HK-2 (cell line): Measurements from ENCODE around the gene RNASEH2A.
"Not testable (repeated sequence)": the region's sequence is repeated elsewhere in the genome, so short reads cannot be mapped to it uniquely, and the experiment has no call there.

Experiments
- DNase-seq: peaks from one replicate; pipeline ENCODE4 v3.0.0-alpha.2; 2018; ENCODE audit not compliant: unreplicated experiment

The RNASEH2A gene

DNA sequence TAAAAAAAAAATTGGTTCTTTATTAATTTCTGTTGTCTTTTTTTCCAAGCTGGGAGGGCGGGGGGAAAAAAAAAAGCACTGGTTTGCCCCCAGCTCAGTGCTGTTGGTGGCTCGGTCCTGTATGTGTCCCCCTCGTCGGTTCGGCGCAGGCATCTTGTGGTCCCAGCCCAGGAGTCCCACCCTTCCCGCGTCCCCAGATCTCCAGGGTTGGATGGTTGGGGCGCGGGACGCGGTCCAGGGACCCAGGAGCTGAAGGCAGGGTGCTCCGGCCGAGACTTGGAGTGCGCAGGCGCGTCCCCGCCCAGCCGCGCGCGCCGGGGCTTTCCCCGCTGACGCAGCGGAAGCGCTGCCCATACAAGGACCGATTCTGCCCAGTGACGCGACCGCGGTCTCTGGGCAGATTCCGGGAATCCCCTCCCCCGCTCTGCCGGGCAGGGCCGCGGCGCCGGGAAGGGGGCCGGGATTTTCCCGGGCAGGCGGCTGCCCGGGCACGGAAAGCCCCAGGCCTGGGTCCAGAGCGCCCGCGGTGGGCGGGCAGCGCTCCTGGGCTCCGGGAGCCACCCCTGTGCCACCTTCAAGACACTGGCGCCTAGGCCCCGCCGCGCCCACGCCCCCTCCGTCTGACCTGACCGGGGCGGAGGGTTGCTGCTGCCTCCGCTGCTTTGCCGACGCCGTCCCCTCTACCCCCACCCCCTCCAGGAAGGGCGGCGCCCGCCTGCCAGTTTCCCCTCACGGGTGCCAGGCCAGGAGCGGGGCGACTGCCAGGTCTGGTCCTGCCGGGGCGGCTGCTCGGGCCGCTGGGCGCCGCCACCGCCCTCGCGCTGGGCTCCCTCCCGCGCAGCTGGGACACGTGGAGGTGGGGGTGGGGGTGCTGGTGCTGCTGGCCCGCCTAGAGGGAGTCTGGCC lies 12.8 kb upstream of the RNASEH2A start:
- peak; percentile 96 for DNase-seq

DNA sequence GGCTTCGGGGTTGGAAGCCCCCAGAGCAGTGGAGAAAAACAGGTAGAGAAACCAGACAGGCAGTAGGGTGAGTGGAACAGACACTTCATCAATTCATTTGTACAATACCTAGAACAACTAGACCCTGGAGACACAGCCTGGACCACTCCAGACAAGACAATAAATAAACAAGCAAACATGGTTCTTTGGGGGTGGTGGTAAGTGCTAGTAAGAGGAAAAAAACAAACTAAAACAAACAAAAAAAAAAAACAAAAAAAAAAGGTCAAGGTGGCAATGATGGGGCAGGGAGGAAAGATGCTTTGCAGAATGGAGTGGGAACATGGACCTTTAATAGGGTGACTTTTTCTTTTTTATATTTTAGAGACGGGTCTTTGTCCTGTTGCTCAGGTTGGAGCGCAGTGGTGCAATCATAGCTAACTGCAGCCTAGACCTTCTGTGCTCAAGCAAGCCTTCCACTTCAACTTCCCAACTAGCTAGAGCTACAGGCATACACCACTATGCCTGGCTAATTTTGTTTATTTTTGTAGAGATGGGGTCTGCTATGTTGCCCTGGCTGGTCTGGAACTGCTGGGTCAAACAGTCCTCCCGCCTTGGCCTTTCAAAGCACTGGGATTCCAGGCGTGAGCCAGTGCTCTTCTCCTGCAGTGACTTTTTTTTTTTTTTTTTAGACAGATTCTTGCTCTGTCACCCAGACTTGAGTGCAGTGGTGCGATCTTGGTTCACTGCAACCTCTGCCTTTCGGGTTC lies 12.0 kb upstream of the RNASEH2A start:
- no peak for DNase-seq

- DNase-seq = no peak
These were observed 11.4 kb upstream of the RNASEH2A start for GRCh38 chr19:12794971-12795381.

- DNase-seq = peak; percentile 74
These were observed 10.0 kb upstream of the RNASEH2A start for GRCh38 chr19:12796146-12797071.

DNA sequence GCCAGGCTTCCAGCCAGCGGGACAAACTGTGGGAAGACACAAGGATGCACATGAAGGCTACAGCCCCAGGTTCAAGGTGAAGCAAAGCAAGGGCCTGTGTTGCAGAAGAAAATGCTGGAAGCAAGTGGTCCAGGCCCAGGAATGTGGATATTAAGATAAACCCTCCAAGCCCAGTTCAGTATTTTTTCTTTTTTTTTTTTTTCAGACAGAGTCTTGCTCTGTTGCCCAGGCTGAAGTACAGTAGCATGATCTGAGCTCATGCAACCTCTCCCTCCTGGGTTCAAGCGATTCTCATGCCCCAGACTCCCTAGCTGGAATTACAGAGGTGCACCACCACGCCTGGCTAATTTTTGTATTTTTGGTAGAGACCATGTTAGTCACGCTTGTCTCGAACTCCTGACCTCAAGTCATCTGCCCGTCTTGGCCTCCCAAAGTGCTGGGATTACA lies 9.2 kb upstream of the RNASEH2A start:
- DNase-seq = no peak

- not testable (repeated sequence) for DNase-seq
These were observed 8.8 kb upstream of the RNASEH2A start for GRCh38 chr19:12797607-12798006.

- DNase-seq = no peak
These were observed 6.5 kb upstream of the RNASEH2A start for GRCh38 chr19:12799742-12800465.

DNA sequence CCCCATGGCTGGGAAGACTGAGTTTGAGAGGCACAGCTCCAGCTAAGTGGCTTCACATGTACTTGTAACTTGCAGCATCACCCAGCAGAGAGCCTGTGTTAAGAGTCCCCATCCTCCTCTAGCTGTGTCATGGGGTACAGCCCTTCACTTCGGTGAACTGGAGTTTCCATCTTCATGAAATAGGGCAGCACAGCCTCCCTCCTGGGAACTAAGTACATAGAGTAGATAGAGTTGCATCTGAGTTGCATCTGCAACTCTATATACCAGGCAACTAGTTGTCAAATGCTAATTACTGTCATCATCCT lies 6.0 kb upstream of the RNASEH2A start:
- DNase-seq = no peak

DNA sequence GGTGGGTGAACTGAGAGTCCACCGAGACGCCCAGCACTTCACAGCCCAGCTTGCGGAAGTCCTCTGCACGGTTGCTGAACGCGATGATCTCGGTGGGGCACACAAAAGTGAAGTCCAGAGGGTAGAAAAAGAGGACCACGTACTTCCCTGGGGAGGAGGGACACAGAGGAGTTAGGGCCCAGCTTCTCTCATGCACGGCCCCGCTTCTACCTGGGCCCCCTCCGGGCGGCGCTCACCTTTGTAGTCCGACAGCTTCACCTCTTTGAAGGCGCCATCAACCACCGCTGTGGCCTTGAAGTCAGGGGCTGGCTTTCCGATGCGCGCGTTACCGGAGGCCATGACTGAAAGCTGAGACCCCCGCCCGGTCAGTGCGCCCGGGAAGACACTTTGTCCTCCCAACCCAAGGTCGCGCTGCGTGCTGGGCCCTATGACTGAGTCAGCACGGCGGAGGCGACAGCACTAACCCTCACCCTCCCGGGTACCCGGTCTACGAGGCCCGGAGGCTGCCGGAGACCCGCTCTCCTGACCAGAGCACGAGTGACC lies 5.4 kb upstream of the RNASEH2A start:
- DNase-seq = no peak

DNA sequence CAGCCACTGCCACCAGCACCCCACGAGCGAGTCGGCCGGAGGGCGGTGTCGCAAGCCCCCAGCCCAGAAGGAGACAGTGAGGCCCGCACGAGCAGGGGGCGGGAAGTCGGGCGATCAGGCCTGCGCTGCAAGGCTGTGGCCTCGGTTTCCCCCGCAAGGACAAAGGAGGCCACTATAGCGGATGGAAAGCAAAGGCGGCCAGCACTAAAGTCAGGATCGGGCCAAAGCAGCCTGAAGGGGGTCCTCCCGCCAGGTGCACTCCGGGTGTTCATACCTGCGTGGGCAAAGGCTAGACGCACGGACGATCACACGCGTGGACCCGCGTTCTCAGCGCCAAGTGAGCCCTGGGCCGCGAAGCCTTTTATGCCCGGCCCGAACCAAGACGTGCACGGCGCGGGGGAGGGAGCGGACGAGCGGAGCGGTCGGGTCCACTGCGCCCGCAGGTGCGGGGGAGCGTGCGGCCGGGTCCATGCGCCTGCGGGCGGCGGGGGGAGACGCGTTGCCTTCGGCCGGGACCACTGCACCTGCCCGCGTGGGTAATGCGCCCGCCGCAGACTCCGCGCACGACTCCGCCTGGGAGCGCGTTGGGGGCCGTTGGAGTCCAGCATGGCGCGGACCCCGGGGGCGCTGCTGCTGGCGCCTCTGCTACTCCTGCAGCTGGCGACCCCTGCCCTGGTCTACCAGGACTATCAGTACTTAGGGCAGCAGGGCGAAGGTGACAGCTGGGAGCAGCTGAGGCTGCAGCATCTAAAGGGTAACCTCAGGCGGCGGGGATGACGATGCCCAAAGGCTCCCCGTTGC lies 4.7 kb upstream of the RNASEH2A start, which contains the start of the genes PRDX2 and THSD8:
TSS of gene PRDX2 (minus strand) at position 335 of the 801 bp plus-strand sequence. CDS start 539 bp downstream, outside the sequence.
TSS of gene THSD8 (plus strand) at position 604 of the 801 bp plus-strand sequence. CDS start at position 607, 3 bp downstream.
- peak; percentile 67 for DNase-seq

- DNase-seq = no peak
These were observed 3.9 kb upstream of the RNASEH2A start for GRCh38 chr19:12802267-12803106.

DNA sequence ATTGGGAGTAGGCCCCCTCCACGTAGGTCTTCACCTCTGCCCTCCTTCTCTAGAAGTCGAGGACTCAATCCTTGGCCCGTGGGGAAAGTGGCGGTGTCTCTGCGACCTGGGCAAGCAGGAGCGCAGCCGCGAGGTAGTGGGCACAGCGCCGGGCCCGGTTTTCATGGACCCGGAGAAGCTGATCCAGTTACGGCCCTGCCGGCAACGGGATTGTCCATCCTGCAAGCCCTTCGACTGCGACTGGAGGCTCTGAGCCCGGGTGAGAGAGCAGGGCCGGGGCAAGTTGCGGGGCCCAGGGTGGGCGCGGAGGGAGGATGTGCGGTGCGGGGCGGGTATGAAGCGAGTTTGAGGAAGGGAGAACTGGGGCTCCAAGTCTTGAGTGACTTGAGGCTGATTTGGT lies 2.3 kb upstream of the RNASEH2A start:
- no peak for DNase-seq

DNA sequence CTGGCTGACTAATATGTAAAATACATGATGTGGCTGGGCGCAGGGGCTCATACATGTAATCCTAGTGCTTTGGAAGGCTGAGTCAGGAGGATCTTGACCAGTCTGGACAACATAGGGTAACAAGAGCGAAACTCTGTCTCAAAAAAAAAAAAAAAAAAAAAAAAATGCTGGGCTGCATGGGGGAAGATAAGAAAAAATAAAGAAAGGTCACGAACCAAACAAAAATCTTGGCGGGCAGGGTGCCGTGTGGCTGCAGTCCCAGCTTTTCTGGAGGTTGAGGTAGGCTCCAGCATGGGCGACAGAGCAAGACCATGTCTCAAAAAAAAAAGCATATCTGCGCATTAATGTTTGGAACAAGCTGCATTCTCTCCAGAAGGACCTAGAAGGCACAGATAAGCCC lies 8.7 kb downstream of the RNASEH2A start:
- DNase-seq = no peak

DNA sequence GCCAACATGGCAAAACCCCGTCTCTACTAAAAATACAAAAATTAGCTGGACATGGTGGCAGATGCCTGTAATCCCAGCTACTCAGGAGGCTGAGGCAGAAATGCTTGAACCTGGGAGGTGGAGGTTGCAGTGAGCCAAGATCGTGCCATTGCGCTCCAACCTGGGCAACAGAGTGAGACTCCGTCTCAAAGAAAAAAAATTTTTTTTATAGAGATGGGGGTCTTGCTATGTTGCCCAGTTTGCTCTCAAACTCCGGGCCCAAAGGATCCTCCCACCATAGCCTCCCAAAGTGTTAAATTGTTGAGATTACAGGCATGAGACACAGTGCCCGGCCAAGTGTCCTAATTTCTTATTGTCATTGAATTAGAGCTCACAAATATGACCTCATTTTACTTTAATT lies 10.8 kb downstream of the RNASEH2A start:
- DNase-seq = not testable (repeated sequence)

GRCh38 chr19:12817810-12818209 lies 11.4 kb downstream of the RNASEH2A start:
- DNase-seq = not testable (repeated sequence)

DNA sequence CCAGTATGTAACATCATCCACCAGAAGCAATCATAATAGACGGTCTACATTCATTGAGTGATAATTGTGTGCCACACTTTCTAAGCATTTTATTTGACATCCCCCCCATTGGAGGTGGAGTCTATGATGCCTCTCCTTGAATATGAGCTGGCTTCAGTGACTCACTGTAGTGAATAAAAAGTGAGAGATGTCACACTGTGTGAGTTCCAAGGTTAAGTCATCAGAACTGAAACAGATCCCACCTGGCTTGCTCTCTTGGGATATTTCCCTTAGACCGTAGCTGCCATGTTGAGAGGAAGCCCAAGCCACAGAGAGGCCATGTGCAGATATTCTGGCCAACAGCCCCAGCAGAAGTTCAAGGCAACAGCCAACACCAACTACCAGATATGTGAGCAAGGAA lies 15.4 kb downstream of the RNASEH2A start:
- DNase-seq = no peak

DNA sequence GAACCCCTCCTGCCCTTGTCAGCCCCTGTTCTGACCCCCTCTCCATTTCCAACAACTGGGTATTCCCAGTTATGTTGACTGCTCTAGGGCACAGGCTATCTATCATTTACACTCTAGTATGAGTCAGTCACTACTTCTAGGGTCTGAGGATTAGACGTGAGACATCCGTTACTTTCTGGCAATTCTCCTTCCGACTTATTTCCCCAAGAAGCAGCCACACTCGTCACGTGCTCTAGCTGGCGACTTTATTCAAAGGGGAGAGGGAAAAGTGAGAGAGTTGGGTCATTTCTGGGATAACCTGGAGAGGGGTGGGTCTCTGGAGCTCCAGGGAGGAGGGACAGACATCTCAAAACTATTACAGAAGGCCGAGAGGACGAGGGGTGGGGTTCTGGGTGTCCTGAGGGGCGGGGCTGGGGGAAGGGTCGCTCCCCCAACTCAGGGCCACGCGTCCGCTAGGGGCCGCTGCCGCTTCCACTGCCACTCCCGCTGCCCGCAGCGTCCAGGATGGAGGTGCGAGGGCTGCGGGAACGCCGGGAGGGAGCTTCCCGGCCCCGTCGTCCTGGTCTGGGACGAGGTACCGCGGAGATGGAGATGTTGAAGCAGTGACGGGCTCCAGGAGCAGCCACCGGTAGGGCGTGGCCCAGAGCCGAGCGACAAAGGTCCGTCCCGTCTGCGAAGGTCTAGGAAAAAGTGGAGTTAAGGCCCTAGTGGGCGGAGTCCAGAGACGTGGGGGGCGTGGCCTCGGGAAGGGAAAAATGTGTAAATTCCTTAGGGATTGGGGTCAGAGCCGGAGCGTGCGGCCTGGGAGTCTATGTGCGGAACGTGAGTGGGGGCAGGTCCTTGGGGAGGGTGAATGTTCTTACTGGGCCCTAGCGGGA lies 19.1 kb downstream of the RNASEH2A start:
- DNase-seq = no peak

- DNase-seq = no peak
These were observed 22.1 kb downstream of the RNASEH2A start for GRCh38 chr19:12828494-12828893.
